ENCODE data around the gene PDCD10. TPM values are rescaled to one million over a fixed set of nuclear protein-coding genes. Genes with fewer than 3 reads are reported as not detected.

Gene PDCD10
- total RNA-seq, 4 donors from 2014 or later, result 45.9 to 104 (median 78.0) TPM

DNA sequence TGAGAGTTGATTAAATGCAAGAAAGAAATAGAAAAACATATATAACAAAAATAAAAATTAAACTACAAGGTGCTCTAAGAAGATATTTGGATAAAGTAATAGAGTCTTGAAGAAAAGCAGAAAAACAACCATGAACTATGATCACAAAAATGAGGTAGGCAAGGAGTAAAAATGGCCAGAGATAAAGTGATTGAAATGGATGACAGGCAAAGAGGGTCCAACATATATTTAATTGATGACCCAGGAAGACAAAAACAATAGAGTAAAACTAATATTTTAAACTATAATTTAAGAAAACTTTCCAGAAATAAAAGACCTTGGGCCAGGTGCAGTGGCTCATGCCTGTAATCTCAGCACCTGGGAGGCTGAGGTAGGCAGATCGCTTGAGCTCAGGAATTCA lies 58.8 kb downstream of the PDCD10 start:
- H3K4me3 ChIP-seq, result no peak overlapping the region
- H3K27me3 ChIP-seq, result no peaks in the 10 kb centered on the region
- no peak overlapping the region for H3K27ac ChIP-seq
- H3K4me1 ChIP-seq, result no peaks in the 10 kb centered on the region
- peaks cover 0 to 72% (median 0%) of the 10 kb centered on the region in 3 donors for H3K36me3 ChIP-seq
- peaks cover 0 to 22% (median 17%) of the 10 kb centered on the region in 3 donors for H3K9me3 ChIP-seq
- no peak for TF ChIP-seq POLR2A (IDR thresholded peaks at IDR 0.05)
- no peak for TF ChIP-seq CTCF (IDR thresholded peaks at IDR 0.05)
- 88 to 100% methylated on average over 1 of the region's 1 CpG for WGBS, 2 donors
- no peak for DNase-seq
- intact Hi-C loops (cut with DNase I), result no loop called here

DNA sequence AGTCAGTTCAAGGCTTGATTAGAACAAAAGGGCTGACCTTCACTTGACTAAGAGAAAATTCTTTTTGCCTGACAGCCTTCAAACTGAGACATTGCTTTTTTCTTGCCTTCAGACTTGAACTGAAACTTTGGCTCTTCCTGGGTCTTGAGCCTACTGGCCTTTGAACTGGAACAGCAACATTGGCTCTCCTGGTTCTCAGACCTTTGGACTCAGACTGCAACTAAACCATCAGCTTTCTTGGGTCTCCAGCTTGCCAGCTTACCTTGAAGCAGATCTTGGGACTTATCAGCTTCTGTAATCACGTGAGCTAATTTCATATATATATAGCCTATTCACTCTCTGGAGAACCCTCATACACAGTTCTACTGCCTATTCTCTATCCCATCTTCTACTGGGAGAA lies 61.5 kb downstream of the PDCD10 start:
- WGBS, 2 donors, result 94 to 100% methylated on average over 1 of the region's 1 CpG
- TF ChIP-seq POLR2A (IDR thresholded peaks at IDR 0.05) (no peak), CTCF (IDR thresholded peaks at IDR 0.05) (no peak)

GRCh38 chr3:167671878-167672427 lies 62.7 kb downstream of the PDCD10 start:
- Histone ChIP-seq H3K27ac (no peak overlapping the region), H3K9me3 (peaks cover 0 to 22% (median 17%) of the 10 kb centered on the region in 3 donors), H3K4me1 (no peaks in the 10 kb centered on the region), H3K36me3 (peaks cover 0 to 54% (median 0%) of the 10 kb centered on the region in 3 donors), H3K4me3 (no peak overlapping the region), H3K27me3 (no peaks in the 10 kb centered on the region)
- 75 to 80% methylated on average over 4 of the region's 4 CpGs for WGBS, 2 donors
- no peak for DNase-seq
- TF ChIP-seq CTCF (IDR thresholded peaks at IDR 0.05) (no peak), POLR2A (IDR thresholded peaks at IDR 0.05) (no peak)
- intact Hi-C loops (cut with DNase I), result no loop called here

More for the DNA sequence above, 61.5 kb downstream of the PDCD10 start:
- Histone ChIP-seq H3K4me1 (no peaks in the 10 kb centered on the region), H3K27ac (no peak overlapping the region), H3K36me3 (peaks cover 0 to 64% (median 0%) of the 10 kb centered on the region in 3 donors), H3K4me3 (no peak overlapping the region), H3K27me3 (no peaks in the 10 kb centered on the region), H3K9me3 (peaks cover 0 to 22% (median 17%) of the 10 kb centered on the region in 3 donors)
- intact Hi-C loops (cut with DNase I), result no loop called here
- DNase-seq, result no peak

GRCh38 chr3:167669699-167670098 lies 65.0 kb downstream of the PDCD10 start:
- H3K27ac ChIP-seq, result no peak overlapping the region
- peaks cover 0 to 31% (median 0%) of the 10 kb centered on the region in 3 donors for H3K36me3 ChIP-seq
- intact Hi-C loops (cut with DNase I), result no loop called here
- no peak for TF ChIP-seq CTCF (IDR thresholded peaks at IDR 0.05)
- TF ChIP-seq POLR2A (IDR thresholded peaks at IDR 0.05), result no peak
- H3K4me1 ChIP-seq, result no peaks in the 10 kb centered on the region
- no peaks in the 10 kb centered on the region for H3K27me3 ChIP-seq
- 76 to 100% methylated on average over 1 of the region's 1 CpG for WGBS, 2 donors
- DNase-seq, result no peak
- H3K4me3 ChIP-seq, result no peak overlapping the region
- no peaks in the 10 kb centered on the region for H3K9me3 ChIP-seq

GRCh38 chr3:167668651-167669050 lies 66.0 kb downstream of the PDCD10 start:
- Histone ChIP-seq H3K9me3 (no peaks in the 10 kb centered on the region), H3K27ac (no peak overlapping the region), H3K36me3 (peaks cover 0 to 21% (median 0%) of the 10 kb centered on the region in 3 donors), H3K4me1 (no peaks in the 10 kb centered on the region), H3K27me3 (no peaks in the 10 kb centered on the region), H3K4me3 (no peak overlapping the region)
- 91 to 92% methylated on average over 1 of the region's 1 CpG for WGBS, 2 donors
- TF ChIP-seq POLR2A (IDR thresholded peaks at IDR 0.05), result no peak
- TF ChIP-seq CTCF (IDR thresholded peaks at IDR 0.05), result no peak
- intact Hi-C loops (cut with DNase I), result no loop called here
- DNase-seq, result no peak

Measured in esophagus squamous epithelium (tissue), 5 donors.